GM21515 (cell line): ENCODE measurements around the gene MELTF.

Experiments
- ATAC-seq: cut with Tn5 transposase; IDR thresholded peaks from one replicate; pipeline ENCODE4 v1.9.1; 2021; ENCODE audit not compliant: unreplicated experiment

Gene MELTF

GRCh38 chr3:197010556-197011351 lies 18.9 kb downstream of the MELTF start:
- no peak for ATAC-seq

GRCh38 chr3:197009532-197010019 lies 20.0 kb downstream of the MELTF start:
- no peak for ATAC-seq

GRCh38 chr3:197008436-197009209 lies 21.0 kb downstream of the MELTF start:
- ATAC-seq: no peak

GRCh38 chr3:197007953-197008352 lies 21.7 kb downstream of the MELTF start:
- no peak for ATAC-seq

GRCh38 chr3:197007296-197007940 lies 22.2 kb downstream of the MELTF start:
- ATAC-seq: no peak

- no peak for ATAC-seq
Measured at GRCh38 chr3:197006860-197007259, 22.8 kb downstream of the MELTF start.

- ATAC-seq: no peak
Measured at GRCh38 chr3:197006446-197006845, 23.2 kb downstream of the MELTF start.

- ATAC-seq: peak; percentile 24
Measured at GRCh38 chr3:197003461-197004385, 25.9 kb downstream of the MELTF start.

GRCh38 chr3:197002701-197003454 lies 26.7 kb downstream of the MELTF start:
- peak; percentile 64 for ATAC-seq

- peak; percentile 12 for ATAC-seq
Measured at GRCh38 chr3:197001972-197002700, 27.5 kb downstream of the MELTF start.

GRCh38 chr3:197001106-197001971 lies 28.3 kb downstream of the MELTF start:
- no peak for ATAC-seq

- no peak for ATAC-seq
Measured at GRCh38 chr3:197000211-197000610, 29.4 kb downstream of the MELTF start.

GRCh38 chr3:196998966-196999760 lies 30.5 kb downstream of the MELTF start:
- no peak for ATAC-seq

- ATAC-seq: no peak
Measured at GRCh38 chr3:196997311-196997710, 32.3 kb downstream of the MELTF start.

GRCh38 chr3:196996454-196997265 lies 33.0 kb downstream of the MELTF start:
- ATAC-seq: no peak

GRCh38 chr3:196995646-196996355 lies 33.8 kb downstream of the MELTF start:
- no peak for ATAC-seq
